DOHH2 (cell line): ENCODE results near the gene FBXO45.

Experiments
- CTCF ChIP-seq: fragments of 200-600 bp; sonication (generic); IDR thresholded peaks from one replicate; pipeline ENCODE4 v1.5.1; 2014; ENCODE audit warnings: antibody characterized with exemption, mild to moderate bottlenecking, low read depth, low read length; ENCODE audit not compliant: poor library complexity, severe bottlenecking
- EZH2phosphoT487 ChIP-seq: fragments of 200-600 bp; sonication (generic); IDR thresholded peaks from 2 replicates; pipeline ENCODE4 v1.6.1; 2017; ENCODE audit warnings: borderline replicate concordance, mild to moderate bottlenecking, antibody characterized with exemption, low read length, moderate library complexity, mixed read lengths

GRCh38 chr3:196541684-196542445, 26.6 kb upstream of the FBXO45 start:
- TF ChIP-seq EZH2phosphoT487 (no peak), CTCF (no peak)
